Measurements from ENCODE around the gene PEX16.

The PEX16 gene

DNA sequence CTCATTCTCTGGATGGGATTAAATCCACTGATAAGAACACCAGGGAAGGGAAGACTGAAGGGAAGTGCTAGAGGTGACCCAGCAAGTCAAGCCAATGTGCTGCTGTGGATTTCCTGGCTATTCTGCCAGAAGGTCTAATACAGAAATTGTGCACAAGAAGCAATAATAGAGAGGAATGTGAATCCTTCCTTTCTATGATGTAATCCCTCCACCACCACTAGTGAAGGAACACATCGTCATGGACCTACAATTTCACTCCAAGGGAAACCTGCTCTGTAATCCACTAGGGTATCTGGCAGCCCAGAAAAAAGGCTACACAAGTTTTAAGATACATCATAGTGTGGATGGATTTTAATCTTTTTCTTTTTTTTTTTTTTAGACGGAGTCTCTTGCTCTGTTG lies 22.2 kb upstream of the PEX16 start:
- in situ Hi-C loops (cut with MboI; ENCODE audit: low pct_unique_long_range_greater_than_20kb, low sequenced_read_pairs, unreplicated experiment): no loop called here
- no peak for DNase-seq (ENCODE audit: low spot score)
- TF ChIP-seq, protein P1, sequence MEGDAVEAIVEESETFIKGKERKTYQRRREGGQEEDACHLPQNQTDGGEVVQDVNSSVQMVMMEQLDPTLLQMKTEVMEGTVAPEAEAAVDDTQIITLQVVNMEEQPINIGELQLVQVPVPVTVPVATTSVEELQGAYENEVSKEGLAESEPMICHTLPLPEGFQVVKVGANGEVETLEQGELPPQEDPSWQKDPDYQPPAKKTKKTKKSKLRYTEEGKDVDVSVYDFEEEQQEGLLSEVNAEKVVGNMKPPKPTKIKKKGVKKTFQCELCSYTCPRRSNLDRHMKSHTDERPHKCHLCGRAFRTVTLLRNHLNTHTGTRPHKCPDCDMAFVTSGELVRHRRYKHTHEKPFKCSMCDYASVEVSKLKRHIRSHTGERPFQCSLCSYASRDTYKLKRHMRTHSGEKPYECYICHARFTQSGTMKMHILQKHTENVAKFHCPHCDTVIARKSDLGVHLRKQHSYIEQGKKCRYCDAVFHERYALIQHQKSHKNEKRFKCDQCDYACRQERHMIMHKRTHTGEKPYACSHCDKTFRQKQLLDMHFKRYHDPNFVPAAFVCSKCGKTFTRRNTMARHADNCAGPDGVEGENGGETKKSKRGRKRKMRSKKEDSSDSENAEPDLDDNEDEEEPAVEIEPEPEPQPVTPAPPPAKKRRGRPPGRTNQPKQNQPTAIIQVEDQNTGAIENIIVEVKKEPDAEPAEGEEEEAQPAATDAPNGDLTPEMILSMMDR (IDR thresholded peaks at IDR 0.05; ENCODE audit: extremely low read depth, insufficient read depth, missing control alignments): no peak

DNA sequence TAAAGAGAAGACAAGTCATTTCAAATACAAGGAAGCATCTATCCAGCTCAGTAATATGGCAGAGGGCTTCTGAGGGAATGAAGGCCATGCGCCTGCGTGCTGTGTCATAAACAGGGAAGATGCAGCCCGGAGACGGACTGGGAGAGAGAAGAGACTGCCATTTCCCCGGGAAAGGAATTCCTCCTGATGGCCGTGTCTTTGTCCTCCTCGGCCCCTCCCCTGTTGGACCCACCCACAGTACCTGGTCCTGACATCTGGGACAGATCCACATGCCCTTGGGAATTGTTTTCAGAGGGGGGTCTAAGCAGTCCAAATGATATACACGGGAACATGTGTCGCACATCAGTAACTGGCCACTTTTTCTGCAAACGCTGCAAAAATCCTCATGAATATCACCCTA lies 20.2 kb upstream of the PEX16 start:
- DNase-seq (ENCODE audit: low spot score): no peak
- in situ Hi-C loops (cut with MboI; ENCODE audit: low pct_unique_long_range_greater_than_20kb, low sequenced_read_pairs, unreplicated experiment): no loop called here

DNA sequence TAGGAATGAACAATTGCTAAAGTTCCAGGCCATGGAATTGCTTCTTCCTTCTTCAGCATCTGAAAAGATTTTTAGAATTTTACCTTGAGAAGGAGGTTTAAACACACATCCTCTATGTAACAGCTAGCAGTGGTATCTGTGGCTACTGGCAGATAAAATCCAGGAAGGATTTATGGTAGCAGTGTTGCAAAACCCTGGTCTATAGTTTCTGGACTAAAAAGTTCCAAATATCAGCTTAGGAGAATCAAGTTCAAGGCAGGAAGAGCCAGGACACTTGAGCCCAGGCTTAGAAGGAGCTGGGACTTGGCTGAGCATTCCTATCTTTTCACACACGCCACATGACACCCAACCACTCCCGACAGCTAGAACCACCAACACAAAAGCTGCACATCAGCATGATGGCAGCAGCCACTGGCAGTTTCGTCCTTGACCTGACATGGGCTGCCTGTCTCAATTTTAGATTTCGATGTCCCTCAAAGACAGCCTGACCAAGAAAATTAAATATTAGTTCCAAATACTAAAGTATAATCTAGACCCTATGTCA lies 18.9 kb upstream of the PEX16 start:
- in situ Hi-C loops (cut with MboI; ENCODE audit: low pct_unique_long_range_greater_than_20kb, low sequenced_read_pairs, unreplicated experiment): no loop called here
- TF ChIP-seq, protein P1 (IDR thresholded peaks at IDR 0.05; ENCODE audit: extremely low read depth, insufficient read depth, missing control alignments): no peak
- no peak for DNase-seq (ENCODE audit: low spot score)

More for the DNA sequence above, 20.2 kb upstream of the PEX16 start:
- TF ChIP-seq, protein P1 (IDR thresholded peaks at IDR 0.05; ENCODE audit: extremely low read depth, insufficient read depth, missing control alignments): no peak

DNA sequence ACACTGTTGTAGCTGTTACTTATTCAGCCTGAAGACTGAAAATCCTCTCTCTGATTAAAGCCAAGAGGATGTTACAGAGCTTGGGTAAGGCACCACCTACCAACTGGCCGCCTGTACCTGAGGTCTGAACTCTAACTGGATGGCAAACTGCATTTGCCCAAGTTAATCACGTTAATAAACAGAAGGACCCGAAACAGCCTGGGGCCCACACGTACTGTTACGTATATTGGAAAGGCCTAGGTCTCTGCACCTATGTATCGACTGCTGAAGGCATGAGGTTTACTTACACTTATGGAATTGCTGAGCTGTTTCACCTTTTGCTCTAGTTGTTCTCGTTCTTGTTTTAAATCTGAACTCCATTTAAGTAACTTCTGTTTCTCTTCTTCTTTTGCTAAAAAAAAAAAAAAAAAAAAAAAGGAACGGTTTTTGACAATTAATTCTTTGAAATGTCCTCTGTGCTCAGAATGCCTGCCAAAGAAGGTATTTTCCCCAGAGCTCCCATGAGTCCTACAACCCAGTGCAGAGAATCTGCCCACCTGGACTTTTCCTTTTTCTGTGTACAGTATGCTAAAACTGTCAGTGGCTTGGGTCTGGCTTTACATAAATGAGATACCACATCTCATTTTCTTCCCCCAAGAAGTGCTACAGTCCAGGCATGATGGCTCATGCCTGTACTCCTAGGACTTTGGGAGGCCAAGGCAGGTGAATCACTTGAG lies 17.8 kb upstream of the PEX16 start:
- no peak for DNase-seq (ENCODE audit: low spot score)
- in situ Hi-C loops (cut with MboI; ENCODE audit: low pct_unique_long_range_greater_than_20kb, low sequenced_read_pairs, unreplicated experiment): no loop called here
- TF ChIP-seq, protein P1 (IDR thresholded peaks at IDR 0.05; ENCODE audit: extremely low read depth, insufficient read depth, missing control alignments): no peak

DNA sequence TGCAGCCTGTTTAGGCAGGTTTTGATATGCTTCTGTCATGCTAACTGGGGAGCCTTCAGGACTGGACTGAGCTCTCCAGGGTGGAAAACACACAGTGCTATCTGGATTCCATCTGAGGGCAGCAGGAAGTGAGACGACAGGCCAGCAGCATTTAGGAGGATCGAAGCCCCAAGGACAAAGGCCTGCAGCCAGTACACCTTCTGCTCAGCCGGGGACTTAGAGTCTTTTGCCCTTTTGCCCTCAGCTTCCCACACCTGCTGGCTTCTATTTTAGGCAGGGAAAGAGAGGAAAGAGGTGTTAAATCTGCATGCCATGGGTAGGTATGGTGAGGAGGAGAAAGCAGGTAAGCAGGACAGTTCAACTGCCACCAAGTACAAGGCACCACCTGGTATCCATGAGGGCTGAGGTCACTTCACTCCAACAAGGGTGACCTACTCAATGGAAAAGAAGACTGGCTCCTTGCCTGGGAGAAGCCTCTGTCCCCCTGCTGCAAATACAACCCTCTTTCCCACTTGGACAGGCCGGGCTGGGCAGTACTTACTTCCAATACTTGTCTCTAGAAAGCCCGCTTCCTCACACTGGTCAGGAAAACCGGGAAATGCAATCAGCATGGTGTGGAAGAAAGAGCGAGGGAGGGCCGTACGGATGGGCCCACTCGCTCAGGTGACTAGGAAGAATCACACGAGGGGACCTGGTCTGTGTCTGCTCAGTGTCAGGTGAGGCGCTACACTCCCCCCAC lies 17.1 kb upstream of the PEX16 start:
- TF ChIP-seq, protein P1 (IDR thresholded peaks at IDR 0.05; ENCODE audit: extremely low read depth, insufficient read depth, missing control alignments): no peak
- DNase-seq (ENCODE audit: low spot score): no peak
- in situ Hi-C loops (cut with MboI; ENCODE audit: low pct_unique_long_range_greater_than_20kb, low sequenced_read_pairs, unreplicated experiment): no loop called here

DNA sequence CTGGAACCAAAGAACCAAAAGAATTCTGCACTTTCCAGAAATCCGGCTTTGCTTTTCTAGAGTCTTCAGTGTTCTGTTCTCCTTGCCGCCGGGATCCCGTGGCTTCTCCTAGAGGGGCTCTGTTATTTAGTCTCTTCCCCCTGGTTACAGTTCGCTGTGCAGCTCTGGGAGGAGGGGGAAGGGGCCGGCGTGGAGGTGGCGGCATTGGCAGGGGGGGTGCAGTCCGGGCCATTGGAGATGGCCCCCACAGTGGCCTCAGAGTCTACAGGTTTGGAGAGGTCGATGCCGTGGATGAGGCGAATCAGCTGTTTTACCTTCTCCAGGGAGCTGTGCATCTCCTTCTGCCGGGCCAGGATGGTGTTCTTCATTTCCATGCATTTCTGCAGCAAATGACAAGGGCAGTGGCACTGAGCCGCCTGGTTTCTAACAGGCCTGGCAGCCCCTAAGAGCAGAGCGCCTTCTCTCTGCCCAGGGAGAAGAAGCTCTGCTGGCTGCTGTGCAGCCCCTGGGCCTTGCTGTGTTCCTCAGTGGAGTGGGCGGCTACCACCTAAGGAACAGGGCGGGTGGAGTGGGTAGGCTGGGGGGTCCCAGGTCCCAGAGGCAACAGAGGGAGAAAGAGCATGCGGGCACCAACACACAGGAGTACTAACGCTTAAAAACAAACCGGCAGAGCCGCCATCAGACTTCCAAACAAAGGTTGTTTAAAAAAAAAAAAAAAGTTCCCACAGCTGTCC lies 16.3 kb upstream of the PEX16 start:
- TF ChIP-seq, protein P1 (IDR thresholded peaks at IDR 0.05; ENCODE audit: extremely low read depth, insufficient read depth, missing control alignments): no peak
- DNase-seq (ENCODE audit: low spot score): no peak
- in situ Hi-C loops (cut with MboI; ENCODE audit: low pct_unique_long_range_greater_than_20kb, low sequenced_read_pairs, unreplicated experiment): no loop called here

Measured in GM13977 (cell line).